Measurements from ENCODE around the gene ATP2A1.

GRCh38 chr16:28950648-28951409 lies 72.5 kb downstream of the ATP2A1 start, which contains the start of gene NFATC2IP:
- TF ChIP-seq CTCF (IDR thresholded peaks at IDR 0.05), result no peak
- peak in 2 of 3 donors; percentile 55 to 59 for TF ChIP-seq POLR2A (IDR thresholded peaks at IDR 0.05)
